Measurements from ENCODE around the gene TRMT2A. TPM values are rescaled to one million over a fixed set of nuclear protein-coding genes. Genes with fewer than 3 reads are reported as not detected.

The TRMT2A gene
- total RNA-seq, 1 donor from 2014 or later: 125 TPM

- Mint-ChIP-seq H3K27me3 (no peaks in the 10 kb centered on the region), H3K27ac (no peak overlapping the region), H3K9me3 (no peaks in the 10 kb centered on the region), H3K4me1 (peaks cover 8% of the 10 kb centered on the region), H3K36me3 (ENCODE audit: low read depth) (peaks cover 79% of the 10 kb centered on the region), H3K4me3 (no peak overlapping the region)
- no peak for DNase-seq
- intact Hi-C loops (cut with micrococcal nuclease): no loop called here
These were observed 26.9 kb downstream of the TRMT2A start for GRCh38 chr22:20089977-20090729.

- peaks cover 73% of the 10 kb centered on the region for H3K36me3 Mint-ChIP-seq (ENCODE audit: low read depth)
- H3K4me1 Mint-ChIP-seq: peaks cover 9% of the 10 kb centered on the region
- H3K4me3 Mint-ChIP-seq: no peak overlapping the region
- H3K9me3 Mint-ChIP-seq: no peaks in the 10 kb centered on the region
- H3K27ac Mint-ChIP-seq: no peak overlapping the region
- DNase-seq: no peak
- intact Hi-C loops (cut with micrococcal nuclease): no loop called here
- H3K27me3 Mint-ChIP-seq: no peaks in the 10 kb centered on the region
These were observed 27.6 kb downstream of the TRMT2A start for GRCh38 chr22:20089226-20089976.

GRCh38 chr22:20088263-20088648, 28.8 kb downstream of the TRMT2A start:
- Mint-ChIP-seq H3K27me3 (no peaks in the 10 kb centered on the region), H3K4me1 (peaks cover 17% of the 10 kb centered on the region), H3K27ac (no peak overlapping the region), H3K4me3 (no peak overlapping the region), H3K9me3 (no peaks in the 10 kb centered on the region), H3K36me3 (ENCODE audit: low read depth) (peaks cover 62% of the 10 kb centered on the region)
- DNase-seq: no peak
- intact Hi-C loops (cut with micrococcal nuclease): no loop called here

DNA sequence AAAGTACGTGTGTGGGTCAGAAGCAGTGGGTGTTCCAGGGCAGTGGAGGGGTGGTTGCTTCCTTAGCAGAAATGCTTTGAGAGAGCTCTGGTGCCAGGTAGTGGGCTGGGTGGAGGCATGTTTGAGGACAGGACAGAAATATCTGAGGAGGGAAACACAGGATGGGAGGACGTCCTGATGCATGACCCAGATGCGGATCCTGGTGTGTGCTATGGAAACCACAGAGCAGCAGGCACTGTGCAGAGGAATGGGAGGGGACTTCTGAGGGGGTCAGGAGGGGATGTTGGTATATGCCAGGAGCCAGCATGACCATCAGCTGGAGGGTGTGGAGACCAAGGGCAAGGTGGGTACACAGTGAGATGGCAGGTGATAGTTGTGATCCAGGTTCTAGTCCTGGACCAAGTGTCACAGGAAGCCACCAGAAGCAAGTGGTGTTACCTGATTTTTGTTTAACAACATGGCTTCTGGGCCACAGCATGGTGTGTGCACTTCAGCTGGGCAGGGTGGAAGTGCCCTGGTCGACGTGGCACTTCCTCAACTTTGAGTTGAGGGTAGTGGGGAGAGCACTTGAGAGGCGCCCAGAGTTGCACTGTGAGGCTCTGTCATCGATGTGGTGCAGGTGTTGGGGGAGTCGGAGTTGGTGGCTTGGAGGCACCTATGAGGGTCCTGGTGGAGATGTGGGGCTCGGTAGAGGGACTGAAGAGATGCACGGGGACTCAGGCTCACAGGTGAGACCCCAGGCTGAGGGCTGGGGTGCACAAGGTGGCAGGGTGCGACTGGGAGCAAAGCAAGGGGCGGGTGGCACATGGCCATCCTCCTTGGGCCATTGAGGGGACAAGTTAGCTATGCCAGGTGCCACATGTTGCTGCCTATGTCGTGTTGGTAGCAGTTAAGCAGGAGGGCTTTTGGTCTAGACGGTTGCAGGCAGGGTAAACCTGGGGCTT, 29.4 kb downstream of the TRMT2A start:
- intact Hi-C loops (cut with micrococcal nuclease): no loop called here
- H3K27me3 Mint-ChIP-seq: no peaks in the 10 kb centered on the region
- H3K4me1 Mint-ChIP-seq: peaks cover 24% of the 10 kb centered on the region
- peak overlapping the region; percentile 58 for H3K27ac Mint-ChIP-seq
- H3K4me3 Mint-ChIP-seq: no peak overlapping the region
- H3K36me3 Mint-ChIP-seq (ENCODE audit: low read depth): peaks cover 57% of the 10 kb centered on the region
- no peaks in the 10 kb centered on the region for H3K9me3 Mint-ChIP-seq
- no peak for DNase-seq

GRCh38 chr22:20086763-20087162, 30.3 kb downstream of the TRMT2A start:
- Mint-ChIP-seq H3K9me3 (no peaks in the 10 kb centered on the region), H3K36me3 (ENCODE audit: low read depth) (peaks cover 51% of the 10 kb centered on the region), H3K27me3 (no peaks in the 10 kb centered on the region), H3K4me3 (no peak overlapping the region), H3K27ac (no peak overlapping the region), H3K4me1 (peaks cover 22% of the 10 kb centered on the region)
- DNase-seq: no peak
- intact Hi-C loops (cut with micrococcal nuclease): no loop called here

GRCh38 chr22:20086101-20086599, 30.9 kb downstream of the TRMT2A start:
- H3K4me1 Mint-ChIP-seq: peaks cover 28% of the 10 kb centered on the region
- no peaks in the 10 kb centered on the region for H3K27me3 Mint-ChIP-seq
- DNase-seq: no peak
- no peaks in the 10 kb centered on the region for H3K9me3 Mint-ChIP-seq
- H3K36me3 Mint-ChIP-seq (ENCODE audit: low read depth): peaks cover 48% of the 10 kb centered on the region
- H3K27ac Mint-ChIP-seq: no peak overlapping the region
- no peak overlapping the region for H3K4me3 Mint-ChIP-seq
- intact Hi-C loops (cut with micrococcal nuclease): no loop called here

- Mint-ChIP-seq H3K4me3 (no peak overlapping the region), H3K27me3 (no peaks in the 10 kb centered on the region), H3K4me1 (peaks cover 33% of the 10 kb centered on the region), H3K27ac (no peak overlapping the region), H3K9me3 (no peaks in the 10 kb centered on the region), H3K36me3 (ENCODE audit: low read depth) (peaks cover 49% of the 10 kb centered on the region)
- DNase-seq: no peak
- intact Hi-C loops (cut with micrococcal nuclease): no loop called here
These were observed 31.4 kb downstream of the TRMT2A start for GRCh38 chr22:20085651-20086050.

DNA sequence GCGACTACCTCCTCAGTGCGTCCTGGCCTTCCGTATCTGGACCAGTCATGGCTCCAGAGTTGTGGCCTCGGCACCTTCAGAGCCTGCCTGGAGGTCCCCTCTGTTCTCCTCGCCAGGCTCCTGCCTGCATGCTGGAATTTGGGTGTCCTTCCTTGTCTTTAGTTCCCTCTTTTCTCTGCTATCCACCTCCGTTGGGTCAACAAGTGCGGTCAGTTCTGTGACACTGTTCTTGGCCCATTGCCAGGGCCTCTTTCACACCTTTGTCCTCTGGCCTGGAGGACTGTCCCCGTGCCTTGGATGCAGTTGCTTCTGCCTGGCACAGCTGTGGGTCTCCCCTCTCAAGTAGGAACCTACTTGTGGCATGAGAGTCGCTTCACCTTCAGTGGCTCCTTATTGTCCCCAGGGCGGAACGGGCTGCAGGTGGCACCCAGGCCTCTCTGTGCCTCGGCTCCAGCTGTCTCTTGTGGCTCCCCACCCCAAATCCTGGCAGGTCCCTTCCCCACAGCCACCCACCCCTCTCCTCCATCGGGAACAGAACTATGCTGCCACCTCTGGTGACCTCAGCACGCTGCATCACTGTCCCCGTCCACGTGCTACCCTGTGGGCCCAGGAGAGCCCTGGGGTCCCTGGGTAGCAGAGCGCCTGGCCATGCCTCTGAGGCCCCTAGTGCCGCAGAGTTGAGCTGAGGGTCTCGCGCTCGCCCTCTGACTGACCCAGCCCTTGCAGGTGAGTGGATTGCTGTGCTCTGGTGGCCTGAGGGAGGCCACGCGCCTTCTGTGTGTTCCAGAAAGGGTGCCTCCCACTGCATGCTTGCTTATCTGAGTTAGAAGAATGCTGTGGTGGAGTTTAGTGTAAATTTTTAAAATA, 32.2 kb downstream of the TRMT2A start:
- peak; percentile 71 for DNase-seq
- Mint-ChIP-seq H3K27ac (peak overlapping the region; percentile 65), H3K36me3 (ENCODE audit: low read depth) (peaks cover 43% of the 10 kb centered on the region), H3K4me3 (no peak overlapping the region), H3K4me1 (peaks cover 33% of the 10 kb centered on the region), H3K27me3 (no peaks in the 10 kb centered on the region), H3K9me3 (no peaks in the 10 kb centered on the region)
- intact Hi-C loops (cut with micrococcal nuclease): loop anchor here (5.0 kb wide), 1 partner anchor 112 kb away; no protein-coding TSS in a partner anchor

DNA sequence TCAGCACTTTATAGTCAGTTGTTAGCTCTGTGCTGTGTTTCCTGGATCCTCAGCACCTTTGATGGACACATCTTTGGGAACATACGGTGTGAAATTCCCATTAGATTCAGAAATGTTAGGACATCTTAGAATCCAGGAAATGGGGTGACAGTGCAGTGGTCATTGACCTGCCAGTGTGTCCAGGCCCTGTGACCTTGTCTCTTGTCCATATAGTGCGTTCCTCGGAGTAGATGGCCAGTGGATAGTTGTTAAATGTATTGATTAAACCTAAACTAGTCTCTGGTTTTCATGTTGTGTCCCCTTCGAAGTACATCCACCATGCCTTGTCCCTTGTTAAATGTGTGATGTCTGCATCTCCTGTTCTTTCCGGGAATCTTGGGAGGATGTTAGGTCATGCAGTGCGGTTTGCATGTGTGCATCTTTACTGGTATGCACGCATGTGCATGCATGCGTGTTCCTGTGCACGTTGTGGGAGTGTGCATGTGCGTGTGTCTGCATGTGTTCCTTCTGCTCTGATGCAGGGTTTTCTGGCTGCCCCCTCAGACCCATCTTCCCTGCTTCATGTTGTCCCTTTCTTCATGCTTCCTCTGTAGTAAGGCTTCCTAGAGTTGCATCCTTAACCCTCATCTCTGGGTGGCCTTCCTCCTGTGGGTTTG, 33.0 kb downstream of the TRMT2A start:
- Mint-ChIP-seq H3K27ac (peak overlapping the region; percentile 65), H3K9me3 (no peaks in the 10 kb centered on the region), H3K4me1 (peaks cover 33% of the 10 kb centered on the region), H3K4me3 (no peak overlapping the region), H3K27me3 (no peaks in the 10 kb centered on the region), H3K36me3 (ENCODE audit: low read depth) (peaks cover 36% of the 10 kb centered on the region)
- DNase-seq: no peak
- intact Hi-C loops (cut with micrococcal nuclease): loop anchor here (5.0 kb wide), 1 partner anchor 112 kb away; no protein-coding TSS in a partner anchor

DNA sequence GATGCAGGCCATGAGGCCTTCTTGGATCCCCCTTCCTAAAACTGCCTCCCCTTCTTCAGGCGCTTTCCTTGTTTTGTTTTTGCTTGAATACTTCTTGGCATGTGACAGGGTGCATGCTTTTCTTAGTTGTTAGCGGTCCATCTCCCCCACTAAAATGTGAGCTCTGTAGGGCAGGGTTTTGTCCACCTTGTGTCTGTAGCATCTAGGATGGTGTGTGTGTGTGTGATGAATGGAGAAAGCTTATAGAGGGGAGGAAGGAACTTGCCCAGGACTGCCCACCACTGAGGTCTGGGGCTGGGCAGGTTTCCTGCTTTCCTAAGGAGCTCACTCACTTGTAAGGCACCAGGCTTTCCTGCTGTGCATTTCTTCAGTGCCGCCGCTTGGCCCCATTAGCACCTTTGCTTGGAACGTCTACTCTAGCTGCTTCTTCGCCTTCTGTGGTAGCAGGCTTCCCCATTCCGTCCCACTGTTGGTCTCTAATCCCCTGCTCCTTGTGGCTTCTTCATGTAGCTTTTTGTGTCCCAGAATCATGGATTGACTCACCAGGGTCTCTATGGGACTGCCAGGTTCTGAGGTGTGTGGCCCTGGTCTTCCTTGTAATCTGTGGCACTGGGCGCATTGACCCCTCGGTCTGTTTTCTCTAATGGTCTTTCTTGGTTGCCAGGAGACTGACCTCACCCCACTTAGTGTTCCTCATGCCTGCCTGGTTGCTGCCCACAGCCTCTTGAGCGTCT, 33.7 kb downstream of the TRMT2A start:
- H3K36me3 Mint-ChIP-seq (ENCODE audit: low read depth): peaks cover 32% of the 10 kb centered on the region
- intact Hi-C loops (cut with micrococcal nuclease): loop anchor here (5.0 kb wide), 1 partner anchor 111 kb away; no protein-coding TSS in a partner anchor
- no peaks in the 10 kb centered on the region for H3K9me3 Mint-ChIP-seq
- DNase-seq: no peak
- peak overlapping the region; percentile 4 for H3K27ac Mint-ChIP-seq
- H3K4me3 Mint-ChIP-seq: peak overlapping the region; percentile 3
- no peaks in the 10 kb centered on the region for H3K27me3 Mint-ChIP-seq
- H3K4me1 Mint-ChIP-seq: peaks cover 33% of the 10 kb centered on the region

DNA sequence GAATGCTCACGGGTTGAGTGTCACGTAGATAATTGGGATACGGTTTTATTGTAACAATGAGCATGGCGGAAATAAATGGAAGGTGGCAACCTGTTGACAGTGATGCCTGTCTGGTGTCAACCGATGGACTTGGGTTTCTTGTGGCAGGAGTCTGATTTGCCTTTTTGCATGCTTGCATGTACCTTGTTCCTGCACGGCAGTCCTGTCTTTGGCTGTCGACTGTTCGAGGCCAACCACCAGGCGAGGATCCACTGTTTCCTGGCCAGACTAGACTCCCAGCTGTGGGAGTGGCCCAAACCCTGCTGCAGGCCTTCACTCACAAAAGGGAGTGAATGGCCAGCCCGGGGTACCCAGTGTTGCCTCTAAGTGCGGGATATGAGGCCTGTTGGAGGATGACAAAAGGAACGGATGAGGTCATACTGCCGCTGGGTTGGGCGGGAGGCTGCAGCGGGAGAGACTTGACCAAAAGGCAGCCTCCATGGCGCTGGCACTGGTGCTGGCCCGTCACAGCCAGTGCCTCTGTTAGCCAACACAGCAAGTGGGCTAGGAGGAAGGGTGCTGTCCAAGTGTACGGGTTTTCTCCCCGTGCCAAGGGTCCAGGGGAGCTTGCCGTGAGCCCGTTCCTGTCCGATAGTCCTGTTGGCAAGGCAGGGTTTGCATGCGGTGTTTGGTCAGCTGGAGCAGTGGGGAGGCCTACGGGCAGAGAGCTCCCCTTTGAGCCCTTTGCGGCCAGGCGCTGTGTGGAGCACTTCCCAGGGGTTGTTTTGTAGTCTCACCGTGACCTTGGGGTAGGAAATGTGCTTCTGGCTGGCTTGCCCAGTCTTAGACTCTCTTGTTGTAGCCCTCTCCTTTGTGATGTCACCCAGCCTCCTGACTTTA, 36.0 kb downstream of the TRMT2A start:
- no peaks in the 10 kb centered on the region for H3K9me3 Mint-ChIP-seq
- H3K36me3 Mint-ChIP-seq (ENCODE audit: low read depth): peaks cover 13% of the 10 kb centered on the region
- peak overlapping the region; percentile 79 for H3K27ac Mint-ChIP-seq
- H3K4me1 Mint-ChIP-seq: peaks cover 33% of the 10 kb centered on the region
- H3K27me3 Mint-ChIP-seq: no peaks in the 10 kb centered on the region
- peak overlapping the region; percentile 91 for H3K4me3 Mint-ChIP-seq
- DNase-seq: no peak
- intact Hi-C loops (cut with micrococcal nuclease): loop anchor here (1.0 to 5.0 kb wide), 4 partner anchors 19 to 109 kb away; partner anchors contain the start of genes TANGO2 and TRMT2A
